Hematopoietic multipotent progenitor cell treated with erythropoietin and hydrocortisone succinate and interleukin-3 and kit ligand, for 6 days (in vitro differentiated cells): Measurements from ENCODE around the gene PIGU.
"Not testable (repeated sequence)": the region's sequence is repeated elsewhere in the genome, so short reads cannot be mapped to it uniquely, and the experiment has no call there.

Source experiments
- DNase-seq: peaks from one replicate; pipeline ENCODE4 v3.0.0-alpha.2; 2015

PIGU gene

GRCh38 chr20:34658654-34659053 is 18.2 kb downstream of the PIGU start:
- not testable (repeated sequence) for DNase-seq

- DNase-seq: no peak
Observed at GRCh38 chr20:34654207-34654744, 22.6 kb downstream of the PIGU start.

- no peak for DNase-seq
Observed at GRCh38 chr20:34651200-34651599, 25.7 kb downstream of the PIGU start.

GRCh38 chr20:34647737-34648136 is 29.2 kb downstream of the PIGU start:
- no peak for DNase-seq

- no peak for DNase-seq
Observed at GRCh38 chr20:34644951-34645350, 31.9 kb downstream of the PIGU start.

GRCh38 chr20:34644345-34644744 is 32.5 kb downstream of the PIGU start:
- no peak for DNase-seq

GRCh38 chr20:34643928-34644327 is 33.0 kb downstream of the PIGU start:
- peak; percentile 76 for DNase-seq

GRCh38 chr20:34642009-34642408 is 34.9 kb downstream of the PIGU start:
- no peak for DNase-seq

GRCh38 chr20:34639755-34640222 is 37.1 kb downstream of the PIGU start:
- DNase-seq: no peak

GRCh38 chr20:34638532-34638931 is 38.4 kb downstream of the PIGU start:
- DNase-seq: no peak

GRCh38 chr20:34638039-34638292 is 38.9 kb downstream of the PIGU start:
- no peak for DNase-seq

GRCh38 chr20:34637245-34638038 is 39.5 kb downstream of the PIGU start:
- no peak for DNase-seq

- peak; percentile 17 for DNase-seq
Observed at GRCh38 chr20:34636648-34637047, 40.2 kb downstream of the PIGU start.

GRCh38 chr20:34634392-34634791 is 42.5 kb downstream of the PIGU start:
- DNase-seq: no peak

- DNase-seq: no peak
Observed at GRCh38 chr20:34632870-34633452, 43.9 kb downstream of the PIGU start.

GRCh38 chr20:34629904-34630303 is 47.0 kb downstream of the PIGU start:
- DNase-seq: no peak

GRCh38 chr20:34629342-34629741 is 47.5 kb downstream of the PIGU start:
- DNase-seq: no peak

GRCh38 chr20:34628026-34628425 is 48.9 kb downstream of the PIGU start:
- DNase-seq: no peak

- DNase-seq: no peak
Observed at GRCh38 chr20:34627458-34627857, 49.4 kb downstream of the PIGU start.

GRCh38 chr20:34626992-34627391 is 49.9 kb downstream of the PIGU start:
- no peak for DNase-seq

GRCh38 chr20:34624629-34625028 is 52.3 kb downstream of the PIGU start:
- no peak for DNase-seq

GRCh38 chr20:34622821-34623451 is 54.0 kb downstream of the PIGU start:
- DNase-seq: peak; percentile 46

- DNase-seq: no peak
Observed at GRCh38 chr20:34621383-34622367, 55.2 kb downstream of the PIGU start.
